ENCODE results near the gene LAMP5.

Gene LAMP5

GRCh38 chr20:9515214-9515585 lies 810 bp downstream of the LAMP5 start:
- Histone ChIP-seq H3K4me1 (ENCODE audit: insufficient read depth, poor library complexity, severe bottlenecking) (no peaks in the 10 kb centered on the region), H3K27me3 (ENCODE audit: insufficient read depth, poor library complexity, severe bottlenecking) (peaks cover 88% of the 10 kb centered on the region), H3K27ac (ENCODE audit: poor library complexity, severe bottlenecking) (no peak overlapping the region), H3K9me3 (ENCODE audit: severe bottlenecking) (no peaks in the 10 kb centered on the region), H3K4me3 (ENCODE audit: severe bottlenecking) (no peak overlapping the region), H3K36me3 (ENCODE audit: low read depth) (no peaks in the 10 kb centered on the region)
- ATAC-seq (ENCODE audit: low read depth) (no peak), DNase-seq (ENCODE audit: low spot score) (no peak)
- TF ChIP-seq CTCF (IDR thresholded peaks at IDR 0.05; ENCODE audit: poor library complexity, severe bottlenecking), result no peak

GRCh38 chr20:9515741-9516233 lies 1.4 kb downstream of the LAMP5 start:
- ATAC-seq (ENCODE audit: low read depth) (no peak), DNase-seq (ENCODE audit: low spot score) (no peak)
- H3K4me3 ChIP-seq (ENCODE audit: severe bottlenecking), result no peak overlapping the region
- H3K9me3 ChIP-seq (ENCODE audit: severe bottlenecking), result no peaks in the 10 kb centered on the region
- no peaks in the 10 kb centered on the region for H3K4me1 ChIP-seq (ENCODE audit: insufficient read depth, poor library complexity, severe bottlenecking)
- TF ChIP-seq CTCF (IDR thresholded peaks at IDR 0.05; ENCODE audit: poor library complexity, severe bottlenecking), result no peak
- H3K27me3 ChIP-seq (ENCODE audit: insufficient read depth, poor library complexity, severe bottlenecking), result peaks cover 82% of the 10 kb centered on the region
- H3K36me3 ChIP-seq (ENCODE audit: low read depth), result no peaks in the 10 kb centered on the region
- no peak overlapping the region for H3K27ac ChIP-seq (ENCODE audit: poor library complexity, severe bottlenecking)

- Histone ChIP-seq H3K36me3 (ENCODE audit: low read depth) (no peaks in the 10 kb centered on the region), H3K4me3 (ENCODE audit: severe bottlenecking) (no peak overlapping the region), H3K27ac (ENCODE audit: poor library complexity, severe bottlenecking) (no peak overlapping the region), H3K9me3 (ENCODE audit: severe bottlenecking) (no peaks in the 10 kb centered on the region), H3K4me1 (ENCODE audit: insufficient read depth, poor library complexity, severe bottlenecking) (no peaks in the 10 kb centered on the region), H3K27me3 (ENCODE audit: insufficient read depth, poor library complexity, severe bottlenecking) (peaks cover 76% of the 10 kb centered on the region)
- no peak for ATAC-seq (ENCODE audit: low read depth)
- no peak for DNase-seq (ENCODE audit: low spot score)
- TF ChIP-seq CTCF (IDR thresholded peaks at IDR 0.05; ENCODE audit: poor library complexity, severe bottlenecking), result no peak
These were observed 2.0 kb downstream of the LAMP5 start for GRCh38 chr20:9516234-9516871.

GRCh38 chr20:9517297-9518162 lies 3.1 kb downstream of the LAMP5 start:
- no peak for TF ChIP-seq CTCF (IDR thresholded peaks at IDR 0.05; ENCODE audit: poor library complexity, severe bottlenecking)
- Histone ChIP-seq H3K4me1 (ENCODE audit: insufficient read depth, poor library complexity, severe bottlenecking) (no peaks in the 10 kb centered on the region), H3K27me3 (ENCODE audit: insufficient read depth, poor library complexity, severe bottlenecking) (peaks cover 65% of the 10 kb centered on the region), H3K36me3 (ENCODE audit: low read depth) (no peaks in the 10 kb centered on the region), H3K27ac (ENCODE audit: poor library complexity, severe bottlenecking) (no peak overlapping the region), H3K9me3 (ENCODE audit: severe bottlenecking) (no peaks in the 10 kb centered on the region), H3K4me3 (ENCODE audit: severe bottlenecking) (no peak overlapping the region)
- no peak for ATAC-seq (ENCODE audit: low read depth)
- no peak for DNase-seq (ENCODE audit: low spot score)

Data from RWPE2 (cell line).